ENCODE results near the gene HOOK2.
A peak's percentile ranks its signal among the peaks of the same experiment; 100 is the strongest.

The HOOK2 gene

DNA sequence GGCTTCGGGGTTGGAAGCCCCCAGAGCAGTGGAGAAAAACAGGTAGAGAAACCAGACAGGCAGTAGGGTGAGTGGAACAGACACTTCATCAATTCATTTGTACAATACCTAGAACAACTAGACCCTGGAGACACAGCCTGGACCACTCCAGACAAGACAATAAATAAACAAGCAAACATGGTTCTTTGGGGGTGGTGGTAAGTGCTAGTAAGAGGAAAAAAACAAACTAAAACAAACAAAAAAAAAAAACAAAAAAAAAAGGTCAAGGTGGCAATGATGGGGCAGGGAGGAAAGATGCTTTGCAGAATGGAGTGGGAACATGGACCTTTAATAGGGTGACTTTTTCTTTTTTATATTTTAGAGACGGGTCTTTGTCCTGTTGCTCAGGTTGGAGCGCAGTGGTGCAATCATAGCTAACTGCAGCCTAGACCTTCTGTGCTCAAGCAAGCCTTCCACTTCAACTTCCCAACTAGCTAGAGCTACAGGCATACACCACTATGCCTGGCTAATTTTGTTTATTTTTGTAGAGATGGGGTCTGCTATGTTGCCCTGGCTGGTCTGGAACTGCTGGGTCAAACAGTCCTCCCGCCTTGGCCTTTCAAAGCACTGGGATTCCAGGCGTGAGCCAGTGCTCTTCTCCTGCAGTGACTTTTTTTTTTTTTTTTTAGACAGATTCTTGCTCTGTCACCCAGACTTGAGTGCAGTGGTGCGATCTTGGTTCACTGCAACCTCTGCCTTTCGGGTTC, 19.0 kb upstream of the HOOK2 start:
- DNase-seq (ENCODE audit: low read depth, low spot score), result no peak

DNA sequence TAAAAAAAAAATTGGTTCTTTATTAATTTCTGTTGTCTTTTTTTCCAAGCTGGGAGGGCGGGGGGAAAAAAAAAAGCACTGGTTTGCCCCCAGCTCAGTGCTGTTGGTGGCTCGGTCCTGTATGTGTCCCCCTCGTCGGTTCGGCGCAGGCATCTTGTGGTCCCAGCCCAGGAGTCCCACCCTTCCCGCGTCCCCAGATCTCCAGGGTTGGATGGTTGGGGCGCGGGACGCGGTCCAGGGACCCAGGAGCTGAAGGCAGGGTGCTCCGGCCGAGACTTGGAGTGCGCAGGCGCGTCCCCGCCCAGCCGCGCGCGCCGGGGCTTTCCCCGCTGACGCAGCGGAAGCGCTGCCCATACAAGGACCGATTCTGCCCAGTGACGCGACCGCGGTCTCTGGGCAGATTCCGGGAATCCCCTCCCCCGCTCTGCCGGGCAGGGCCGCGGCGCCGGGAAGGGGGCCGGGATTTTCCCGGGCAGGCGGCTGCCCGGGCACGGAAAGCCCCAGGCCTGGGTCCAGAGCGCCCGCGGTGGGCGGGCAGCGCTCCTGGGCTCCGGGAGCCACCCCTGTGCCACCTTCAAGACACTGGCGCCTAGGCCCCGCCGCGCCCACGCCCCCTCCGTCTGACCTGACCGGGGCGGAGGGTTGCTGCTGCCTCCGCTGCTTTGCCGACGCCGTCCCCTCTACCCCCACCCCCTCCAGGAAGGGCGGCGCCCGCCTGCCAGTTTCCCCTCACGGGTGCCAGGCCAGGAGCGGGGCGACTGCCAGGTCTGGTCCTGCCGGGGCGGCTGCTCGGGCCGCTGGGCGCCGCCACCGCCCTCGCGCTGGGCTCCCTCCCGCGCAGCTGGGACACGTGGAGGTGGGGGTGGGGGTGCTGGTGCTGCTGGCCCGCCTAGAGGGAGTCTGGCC, 18.2 kb upstream of the HOOK2 start:
- peak; percentile 84 for DNase-seq (ENCODE audit: low read depth, low spot score)

DNA sequence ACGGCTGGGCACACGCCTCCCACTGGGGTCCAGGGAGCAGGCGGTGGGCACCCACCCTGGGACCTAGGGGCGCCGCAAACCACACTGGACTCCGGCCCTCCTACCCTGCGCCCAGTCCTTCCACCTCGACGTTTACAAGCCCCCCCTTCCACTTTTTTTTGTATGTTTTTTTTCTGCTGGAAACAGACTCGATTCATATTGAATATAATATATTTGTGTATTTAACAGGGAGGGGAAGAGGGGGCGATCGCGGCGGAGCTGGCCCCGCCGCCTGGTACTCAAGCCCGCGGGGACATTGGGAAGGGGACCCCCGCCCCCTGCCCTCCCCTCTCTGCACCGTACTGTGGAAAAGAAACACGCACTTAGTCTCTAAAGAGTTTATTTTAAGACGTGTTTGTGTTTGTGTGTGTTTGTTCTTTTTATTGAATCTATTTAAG, 17.5 kb upstream of the HOOK2 start:
- no peak for DNase-seq (ENCODE audit: low read depth, low spot score)

- peak; percentile 64 for DNase-seq (ENCODE audit: low read depth, low spot score)
These were observed 16.9 kb upstream of the HOOK2 start for GRCh38 chr19:12792051-12792852.

- peak; percentile 94 for DNase-seq (ENCODE audit: low read depth, low spot score)
These were observed 16.1 kb upstream of the HOOK2 start, which contains the start of gene JUNB for GRCh38 chr19:12791345-12792050. Gene JUNB (plus strand): TSS chr19:12791486. CDS start chr19:12791772, 286 bp downstream.

- no peak for DNase-seq (ENCODE audit: low read depth, low spot score)
These were observed 15.4 kb upstream of the HOOK2 start for GRCh38 chr19:12790628-12791344.

DNA sequence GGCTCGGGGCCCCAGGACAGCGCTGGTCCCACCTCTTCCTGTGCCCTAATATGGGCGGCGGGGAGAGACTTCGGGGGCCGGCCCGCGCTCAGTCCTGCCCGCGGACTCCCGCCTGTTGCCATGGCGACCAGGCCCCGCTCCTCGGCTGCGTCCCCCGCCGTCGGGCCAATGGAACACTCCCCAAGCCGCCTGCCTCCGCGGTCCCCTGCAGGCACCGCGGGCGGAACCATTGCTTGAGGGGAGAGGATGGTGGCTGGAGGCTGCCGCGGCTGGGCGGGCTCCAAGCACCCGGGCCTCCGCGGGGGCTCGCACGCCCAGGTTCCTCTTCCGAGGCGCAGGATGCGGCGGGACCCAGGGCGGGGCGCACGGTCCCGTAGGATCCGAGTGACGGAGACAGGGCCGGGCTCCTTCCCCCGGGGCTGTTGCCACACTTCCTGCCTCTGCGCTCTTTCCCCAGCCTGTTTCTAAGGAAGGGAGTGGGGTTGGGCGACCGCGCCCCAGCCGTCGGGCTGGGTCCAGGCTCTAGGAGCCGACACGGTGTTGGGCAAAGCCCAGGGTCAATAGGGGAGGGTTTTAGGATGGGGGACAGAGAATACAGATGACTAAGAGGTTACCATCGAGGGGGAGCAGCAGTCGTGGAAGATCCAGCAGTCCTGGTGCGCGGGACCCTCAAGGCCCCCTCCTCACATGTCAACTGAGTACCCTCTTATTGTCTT, 14.7 kb upstream of the HOOK2 start:
- DNase-seq (ENCODE audit: low read depth, low spot score), result peak; percentile 85

- DNase-seq (ENCODE audit: low read depth, low spot score), result no peak
These were observed 13.9 kb upstream of the HOOK2 start for GRCh38 chr19:12789098-12789903.

DNA sequence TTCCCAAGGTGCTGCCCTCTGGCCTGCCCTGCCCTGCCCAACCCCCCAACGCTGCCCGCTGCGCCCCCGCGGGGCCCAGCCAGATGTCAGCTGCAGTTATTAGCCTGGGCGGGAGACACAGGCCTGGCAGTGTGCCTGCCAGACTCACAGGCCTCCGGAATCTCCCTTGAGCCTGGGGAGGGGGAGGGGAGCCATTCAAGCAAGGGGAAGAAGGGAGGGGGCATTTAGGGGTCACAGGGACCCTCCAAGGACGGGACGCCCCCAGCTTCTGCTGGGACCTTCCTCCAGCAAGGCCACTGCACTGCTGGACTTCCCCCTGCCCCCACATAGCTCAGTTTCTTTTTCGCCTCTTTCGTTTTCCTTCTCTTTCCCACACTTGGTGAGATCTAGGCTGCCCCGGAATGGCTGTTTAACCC, 13.3 kb upstream of the HOOK2 start:
- no peak for DNase-seq (ENCODE audit: low read depth, low spot score)

DNA sequence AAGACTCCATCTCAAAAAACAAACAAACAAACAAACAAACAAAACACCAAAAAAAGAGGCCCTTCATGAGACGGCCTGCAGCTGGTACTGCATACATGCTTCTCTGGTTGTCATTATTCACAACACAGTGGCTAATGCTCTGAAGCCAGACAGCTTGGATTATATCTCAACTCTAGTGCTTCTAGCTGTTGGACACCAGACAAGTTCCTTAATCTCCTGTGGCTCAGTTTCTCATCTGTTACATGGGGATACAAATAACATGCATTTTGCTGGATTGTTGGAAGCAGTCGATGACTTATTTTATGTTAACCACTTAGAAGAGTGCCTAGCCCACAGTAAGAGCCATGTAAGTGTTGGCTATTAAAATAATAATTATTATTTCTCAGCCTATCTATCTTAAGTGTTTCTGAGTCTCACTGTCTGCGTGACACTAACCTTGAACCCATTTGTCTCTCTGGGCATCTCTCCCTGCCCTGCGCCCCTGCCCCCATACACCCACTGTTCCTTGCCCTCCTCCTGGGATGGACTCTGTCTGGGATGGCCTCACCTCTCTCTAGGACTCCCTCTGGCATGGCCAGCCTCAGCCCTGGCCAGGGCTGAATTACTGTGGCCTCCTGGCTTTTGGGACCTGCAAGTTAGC, 12.8 kb upstream of the HOOK2 start:
- DNase-seq (ENCODE audit: low read depth, low spot score), result no peak

DNA sequence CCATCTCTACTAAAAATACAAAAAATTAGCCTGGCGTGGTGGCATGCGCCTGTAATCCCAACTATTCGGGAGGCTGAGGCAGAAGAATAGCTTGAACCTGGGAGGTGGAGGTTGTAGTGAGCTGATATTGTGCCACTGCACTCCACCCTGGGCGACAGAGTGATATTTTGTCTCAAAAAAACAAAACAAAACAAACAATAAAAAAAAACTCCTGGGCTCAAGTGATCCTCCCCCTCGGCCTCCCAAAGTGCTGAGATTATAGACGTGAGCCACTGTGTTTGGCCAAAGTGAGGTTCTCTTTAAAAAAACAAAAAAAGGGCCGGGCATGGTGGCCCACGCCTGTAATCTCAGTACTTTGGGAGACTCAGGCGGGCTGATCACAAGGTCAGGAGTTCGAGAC, 12.1 kb upstream of the HOOK2 start:
- no peak for DNase-seq (ENCODE audit: low read depth, low spot score)

DNA sequence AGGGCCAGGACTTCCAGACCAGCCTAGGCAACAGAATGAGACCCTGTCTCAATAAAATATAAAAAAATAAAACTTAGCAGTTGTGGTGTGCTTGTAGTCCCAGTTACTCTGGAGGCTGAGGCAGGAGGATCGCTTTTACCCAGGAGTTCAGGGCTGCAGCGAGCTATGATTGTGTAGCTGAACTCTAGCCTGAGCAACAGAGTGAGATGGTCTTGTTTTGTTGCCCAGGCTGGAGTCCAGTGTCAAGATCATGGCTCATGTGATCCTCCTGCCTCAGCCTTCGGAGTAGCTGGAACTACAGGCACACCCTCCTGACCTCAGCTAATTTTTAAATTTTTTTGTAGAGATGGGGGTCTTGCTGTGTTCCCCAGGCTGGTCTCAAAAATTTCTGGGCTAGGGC, 11.6 kb upstream of the HOOK2 start:
- DNase-seq (ENCODE audit: low read depth, low spot score), result no peak

GRCh38 chr19:12786141-12786870, 11.0 kb upstream of the HOOK2 start:
- DNase-seq (ENCODE audit: low read depth, low spot score), result no peak

DNA sequence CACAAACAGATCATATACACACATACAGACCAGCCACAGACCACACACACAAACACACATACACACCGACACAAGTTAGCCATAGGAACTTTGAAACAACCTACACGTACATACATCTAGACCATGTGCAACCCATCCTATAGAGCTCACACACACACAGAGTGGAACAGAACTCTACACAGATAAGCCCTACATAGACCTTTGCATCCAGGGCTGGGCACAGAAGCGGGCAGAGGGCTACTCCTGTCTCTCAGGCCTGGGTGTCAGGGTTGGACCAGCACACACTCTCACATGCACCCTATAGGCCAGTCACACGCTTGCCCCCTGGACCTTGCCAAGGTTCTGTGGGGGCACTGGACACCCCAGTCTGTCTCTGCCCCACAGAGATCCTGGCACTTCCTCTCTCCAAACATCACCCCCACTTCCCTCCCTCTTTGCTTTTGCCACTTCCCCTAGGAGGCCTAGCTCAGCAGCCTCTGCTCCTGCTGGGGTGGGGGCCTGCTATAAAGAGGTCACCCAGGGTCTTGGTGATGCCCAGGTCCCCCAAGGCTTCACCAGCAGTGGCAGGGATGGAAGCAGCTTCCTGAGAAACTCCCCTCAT, 10.2 kb upstream of the HOOK2 start:
- DNase-seq (ENCODE audit: low read depth, low spot score), result no peak

GRCh38 chr19:12784871-12785430, 9.6 kb upstream of the HOOK2 start:
- no peak for DNase-seq (ENCODE audit: low read depth, low spot score)

DNA sequence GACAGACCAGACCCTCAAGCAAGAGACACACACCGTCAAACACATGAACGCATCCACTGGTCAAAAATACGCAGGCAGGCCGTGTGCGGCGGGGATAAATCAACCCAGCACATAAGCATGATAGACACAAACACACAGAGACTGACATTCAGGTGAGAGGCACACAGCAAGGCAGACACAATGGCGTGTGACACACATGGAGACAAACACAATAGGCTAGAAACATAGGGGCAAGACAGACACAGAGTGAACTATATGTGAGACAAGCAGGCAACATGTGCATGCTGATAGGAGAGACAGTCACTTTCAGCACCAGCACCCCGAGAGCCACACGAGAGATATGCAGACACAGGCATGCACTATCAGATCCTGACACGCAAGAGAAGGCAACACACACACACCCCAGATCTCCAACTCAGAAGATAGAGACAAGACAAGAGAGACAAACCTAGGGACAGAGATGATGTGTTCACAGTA, 9.1 kb upstream of the HOOK2 start:
- no peak for DNase-seq (ENCODE audit: low read depth, low spot score)

GRCh38 chr19:12783849-12784393, 8.6 kb upstream of the HOOK2 start:
- no peak for DNase-seq (ENCODE audit: low read depth, low spot score)

Measured in activated CD4-positive, CD25-positive, alpha-beta regulatory T cell treated with anti-CD3 and anti-CD28 coated beads, Interleukin-2, amount 50 U/mL, for 16 hours (primary cell).